IPS DF 19.7 (cell line): ENCODE measurements around the gene TOR2A.

Experiments used
- DNase-seq: peaks from one replicate; pipeline ENCODE4 v3.0.0-alpha.2; 2013; ENCODE audit warnings: low read depth, low spot score

The TOR2A gene

GRCh38 chr9:127700140-127700539 is 35.0 kb downstream of the TOR2A start:
- no peak for DNase-seq

- DNase-seq, result peak; percentile 80
Observed at GRCh38 chr9:127698985-127699670, 36.0 kb downstream of the TOR2A start.

- no peak for DNase-seq
Observed at GRCh38 chr9:127698386-127698785, 36.7 kb downstream of the TOR2A start.

- no peak for DNase-seq
Observed at GRCh38 chr9:127697575-127697974, 37.5 kb downstream of the TOR2A start.

- no peak for DNase-seq
Observed at GRCh38 chr9:127694890-127695720, 40.0 kb downstream of the TOR2A start.

GRCh38 chr9:127693697-127694096 is 41.4 kb downstream of the TOR2A start:
- no peak for DNase-seq

GRCh38 chr9:127693143-127693542 is 42.0 kb downstream of the TOR2A start:
- no peak for DNase-seq

GRCh38 chr9:127692071-127692470 is 43.0 kb downstream of the TOR2A start:
- no peak for DNase-seq

- DNase-seq, result no peak
Observed at GRCh38 chr9:127690735-127691134, 44.4 kb downstream of the TOR2A start.

- no peak for DNase-seq
Observed at GRCh38 chr9:127689329-127690000, 45.6 kb downstream of the TOR2A start.

GRCh38 chr9:127686461-127687393 is 48.4 kb downstream of the TOR2A start:
- DNase-seq, result no peak

- no peak for DNase-seq
Observed at GRCh38 chr9:127684576-127684975, 50.5 kb downstream of the TOR2A start.

GRCh38 chr9:127683723-127684122 is 51.4 kb downstream of the TOR2A start:
- DNase-seq, result no peak

GRCh38 chr9:127682351-127683136 is 52.5 kb downstream of the TOR2A start:
- no peak for DNase-seq
